Spinal cord (tissue), 10 donors: ENCODE measurements around the gene CCDC91. TPM values are rescaled to one million over a fixed set of nuclear protein-coding genes. Genes with fewer than 3 reads are reported as not detected.

Source experiments
- DNase-seq, 6 donors: peaks; one replicate each; pipeline versions ENCODE4 v3.0.0 to v3.0.0-alpha.2; 2013 to 2015; ENCODE audit warnings: low spot score in 6 of 6, low read depth in 4 of 6
- H3K27ac ChIP-seq: one replicate; pipeline ENCODE4 v1.5.1; 2013; ENCODE audit warnings: low read depth, low read length, control low read depth
- H3K27me3 ChIP-seq: one replicate; pipeline ENCODE4 v1.6.1; 2013; ENCODE audit warnings: low read length; ENCODE audit not compliant: control insufficient read depth, insufficient read depth
- H3K36me3 ChIP-seq: one replicate; pipeline ENCODE4 v1.6.1; 2013; ENCODE audit warnings: low read length; ENCODE audit not compliant: control insufficient read depth, insufficient read depth
- H3K4me1 ChIP-seq: one replicate; pipeline ENCODE4 v1.6.1; 2013; ENCODE audit warnings: low read length; ENCODE audit not compliant: control insufficient read depth, insufficient read depth
- H3K4me3 ChIP-seq: one replicate; pipeline ENCODE4 v1.5.1; 2013; ENCODE audit warnings: low read depth, low read length, control low read depth
- H3K9me3 ChIP-seq: one replicate; pipeline ENCODE4 v1.6.1; 2013; ENCODE audit warnings: low read length; ENCODE audit not compliant: control insufficient read depth, insufficient read depth
- WGBS: methylation state at CpG from one replicate; pipeline ENCODE4 v1.1.5; 2013; ENCODE audit warnings: missing lambda C conversion rate; ENCODE audit not compliant: insufficient coverage; 5-methylcytosine and 5-hydroxymethylcytosine counted together
- long read RNA-seq, 4 donors: transcript quantifications; one replicate each; lab custom pipeline, GENCODE V29; 2026
- polyA plus RNA-seq, 2 donors: library from polyadenylated mRNA; unstranded; fragments of 120-200 nt; gene quantifications; one replicate each; pipeline ENCODE4 v1.2.1, GENCODE V29; 2013; ENCODE audit not compliant: insufficient read length in 2 of 2
- total RNA-seq, 2 donors: library from RNA; depleted of rRNA in 1 of 2; stranded (reverse); fragments of 120-200 nt in 1 of 2; fragments of >200 nt in 1 of 2; gene quantifications; one replicate each; pipeline versions ENCODE4 v1.2.3 to v1.2.4, GENCODE V29; 2013 to 2014
- donor health status: healthy.

Gene CCDC91
- total RNA-seq, result 10 to 100 TPM; 48.2 to 64.9 TPM
- polyA plus RNA-seq, result 10 to 100 TPM; 29.8 to 45.0 TPM
- long read RNA-seq, donor 1, transcript CCDC91-205 (11 exons, 1,301 nt), result major isoform, 14 of 17 reads
- long read RNA-seq, donor 1, partial matches to known transcripts, result 0 of 17 reads
- long read RNA-seq, donor 1, other reads (novel, unspliced or antisense), result 0 of 17 reads
- long read RNA-seq, donor 2, transcript CCDC91-205 (11 exons, 1,301 nt), result major isoform, 6 of 9 reads
- long read RNA-seq, donor 2, partial matches to known transcripts, result 0 of 9 reads
- long read RNA-seq, donor 2, other reads (novel, unspliced or antisense), result 0 of 9 reads
- long read RNA-seq, donor 3, partial matches to known transcripts, result 0 of 4 reads
- long read RNA-seq, donor 3, other reads (novel, unspliced or antisense), result 0 of 4 reads
- long read RNA-seq, donor 4, transcript CCDC91-205 (11 exons, 1,301 nt), result major isoform, 9 of 12 reads
- long read RNA-seq, donor 4, partial matches to known transcripts, result 0 of 12 reads
- long read RNA-seq, donor 4, other reads (novel, unspliced or antisense), result 0 of 12 reads

GRCh38 chr12:28190321-28191050, at the start of gene CCDC91:
Gene CCDC91, plus strand, starts transcription at chr12:28190456. Its CDS starts 66,760 bp downstream, at chr12:28257216.
- Histone ChIP-seq H3K36me3 (no peaks in the 10 kb centered on the region), H3K4me1 (peaks cover 4% of the 10 kb centered on the region), H3K27me3 (no peaks in the 10 kb centered on the region), H3K9me3 (peaks cover 4% of the 10 kb centered on the region), H3K4me3 (peak within 1 kb of the TSS; percentile 90), H3K27ac (peak within 1 kb of the TSS; percentile 92)
- WGBS, result under 1% methylated on average over 72 of the region's 72 CpGs
- DNase-seq, result peak; percentile 56 to 95 (median 76)

DNA sequence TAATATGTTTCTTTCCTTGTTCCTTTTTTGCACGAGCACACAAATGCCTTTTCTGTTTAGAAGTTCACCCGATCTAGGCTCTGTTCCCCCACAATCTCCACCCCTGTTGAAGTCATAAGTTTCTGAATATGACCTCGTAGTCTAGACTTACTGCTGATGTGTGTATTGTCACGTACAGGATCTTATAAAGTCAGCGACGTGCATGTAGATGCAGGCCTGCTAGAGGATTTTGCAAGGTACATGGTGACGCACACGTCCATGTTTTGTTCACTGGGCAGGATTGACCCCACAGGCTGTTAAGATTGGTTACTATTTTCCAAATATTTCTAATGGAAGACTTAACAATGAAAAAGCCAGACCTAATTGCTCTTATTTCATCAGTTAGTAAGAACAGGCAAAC, 46.2 kb upstream of the CCDC91 start:
- WGBS, result 96% methylated on average over 4 of the region's 8 CpGs
- DNase-seq, result no peak
- H3K9me3 ChIP-seq, result no peaks in the 10 kb centered on the region
- H3K27me3 ChIP-seq, result no peaks in the 10 kb centered on the region
- H3K27ac ChIP-seq, result no peak overlapping the region
- no peak overlapping the region for H3K4me3 ChIP-seq
- H3K4me1 ChIP-seq, result no peaks in the 10 kb centered on the region
- H3K36me3 ChIP-seq, result no peaks in the 10 kb centered on the region

- Histone ChIP-seq H3K4me1 (no peaks in the 10 kb centered on the region), H3K27me3 (no peaks in the 10 kb centered on the region), H3K27ac (no peak overlapping the region), H3K36me3 (no peaks in the 10 kb centered on the region), H3K4me3 (no peak overlapping the region), H3K9me3 (no peaks in the 10 kb centered on the region)
- DNase-seq, result no peak
- WGBS, result 80% methylated on average over 1 of the region's 2 CpGs
Measured at GRCh38 chr12:28144532-28144931, 45.7 kb upstream of the CCDC91 start.

DNA sequence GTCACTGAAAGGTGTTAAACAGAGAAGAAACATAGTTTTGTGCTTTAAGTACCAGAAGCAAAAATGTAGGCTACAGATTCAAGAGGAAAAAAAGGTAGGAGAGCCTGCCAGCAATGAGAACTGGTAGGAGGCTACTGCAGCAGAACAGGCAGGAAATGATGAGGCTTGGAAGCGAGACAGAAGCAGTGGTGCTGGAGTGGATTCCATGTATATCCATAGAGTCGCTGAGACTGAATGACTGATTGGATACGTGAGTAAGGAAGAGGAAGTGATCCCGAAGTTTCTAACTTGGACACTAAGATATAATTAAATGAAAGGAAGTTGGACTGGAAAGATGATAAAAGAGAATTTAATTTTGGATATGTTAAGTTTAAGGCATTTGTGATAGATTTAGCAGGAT, 45.0 kb upstream of the CCDC91 start:
- H3K27ac ChIP-seq, result no peak overlapping the region
- no peak for DNase-seq
- H3K27me3 ChIP-seq, result no peaks in the 10 kb centered on the region
- H3K4me3 ChIP-seq, result no peak overlapping the region
- WGBS, result 98% methylated on average over 3 of the region's 4 CpGs
- no peaks in the 10 kb centered on the region for H3K36me3 ChIP-seq
- H3K9me3 ChIP-seq, result no peaks in the 10 kb centered on the region
- H3K4me1 ChIP-seq, result no peaks in the 10 kb centered on the region

DNA sequence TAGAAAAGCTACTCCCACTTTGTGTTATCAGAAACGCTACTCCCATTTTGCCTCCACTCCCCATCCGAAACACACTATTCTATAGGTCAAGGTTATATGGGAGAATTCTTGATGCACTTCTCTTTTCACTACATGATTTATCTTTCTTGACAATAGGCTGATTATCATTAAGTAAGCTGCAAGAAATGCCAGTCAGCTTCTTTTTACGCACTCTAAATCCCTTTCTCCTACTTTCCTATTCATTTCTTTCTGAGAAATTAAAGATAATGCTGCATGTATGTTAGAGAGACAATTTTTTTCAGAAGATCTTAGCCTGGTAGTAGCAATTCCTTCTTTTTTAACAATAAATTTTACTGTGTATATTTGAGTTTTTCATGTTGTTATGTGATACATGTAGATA, 41.0 kb upstream of the CCDC91 start:
- Histone ChIP-seq H3K4me3 (no peak overlapping the region), H3K27me3 (no peaks in the 10 kb centered on the region), H3K36me3 (no peaks in the 10 kb centered on the region), H3K9me3 (no peaks in the 10 kb centered on the region), H3K27ac (no peak overlapping the region), H3K4me1 (no peaks in the 10 kb centered on the region)
- WGBS, result no CpG with 5 or more reads among the region's 3 CpGs
- no peak for DNase-seq

GRCh38 chr12:28156362-28156761, 33.9 kb upstream of the CCDC91 start:
- Histone ChIP-seq H3K9me3 (no peaks in the 10 kb centered on the region), H3K4me3 (no peak overlapping the region), H3K27me3 (no peaks in the 10 kb centered on the region), H3K4me1 (no peaks in the 10 kb centered on the region), H3K27ac (no peak overlapping the region), H3K36me3 (no peaks in the 10 kb centered on the region)
- DNase-seq, result no peak
- no CpG with 5 or more reads among the region's 1 CpG for WGBS

DNA sequence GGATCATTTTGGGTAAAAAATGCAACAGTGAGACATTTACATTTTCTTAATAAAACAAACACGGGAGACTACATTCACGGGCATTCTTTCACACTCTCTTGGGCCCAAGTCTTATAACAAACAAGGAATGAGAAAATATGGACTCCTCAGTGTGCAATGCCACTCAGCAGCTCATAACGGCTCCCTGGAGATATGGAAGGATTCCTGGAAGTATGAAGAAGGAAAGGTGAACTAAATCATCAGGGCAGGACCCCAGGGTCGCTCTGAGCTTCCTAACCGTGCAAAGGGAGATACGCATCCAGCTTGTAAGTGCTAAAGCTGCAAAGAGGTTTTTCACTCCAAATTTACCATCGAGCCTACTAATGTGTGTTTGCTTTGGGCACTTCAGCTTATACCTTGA, 33.5 kb upstream of the CCDC91 start:
- Histone ChIP-seq H3K27me3 (no peaks in the 10 kb centered on the region), H3K27ac (no peak overlapping the region), H3K4me3 (no peak overlapping the region), H3K9me3 (no peaks in the 10 kb centered on the region), H3K36me3 (no peaks in the 10 kb centered on the region), H3K4me1 (no peaks in the 10 kb centered on the region)
- no peak for DNase-seq
- WGBS, result 60% methylated on average over 4 of the region's 7 CpGs

DNA sequence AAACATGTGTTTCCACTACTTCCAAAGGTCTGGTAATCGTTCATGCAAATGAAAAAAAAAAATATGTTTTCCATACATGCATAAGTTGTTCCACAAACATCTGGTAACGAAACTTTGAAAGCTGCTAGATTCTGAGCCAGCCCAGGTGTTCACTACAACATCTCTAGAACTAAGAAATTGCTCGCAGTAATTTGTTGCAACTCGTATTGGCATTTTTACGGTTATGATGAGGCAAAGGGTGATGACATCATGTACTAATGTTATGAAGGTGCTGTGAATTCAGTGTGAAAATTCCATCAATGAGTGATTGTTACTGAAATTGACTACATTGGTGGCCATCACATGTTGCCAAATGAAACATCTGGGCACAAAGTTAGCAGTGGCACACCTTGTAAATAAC, 31.9 kb upstream of the CCDC91 start:
- Histone ChIP-seq H3K27ac (no peak overlapping the region), H3K9me3 (no peaks in the 10 kb centered on the region), H3K4me3 (no peak overlapping the region), H3K27me3 (no peaks in the 10 kb centered on the region), H3K36me3 (no peaks in the 10 kb centered on the region), H3K4me1 (no peaks in the 10 kb centered on the region)
- no peak for DNase-seq
- 100% methylated on average over 2 of the region's 5 CpGs for WGBS

GRCh38 chr12:28159688-28160087, 30.6 kb upstream of the CCDC91 start:
- DNase-seq, result no peak
- no CpG with 5 or more reads among the region's 1 CpG for WGBS
- no peaks in the 10 kb centered on the region for H3K36me3 ChIP-seq
- no peak overlapping the region for H3K27ac ChIP-seq
- H3K4me3 ChIP-seq, result no peak overlapping the region
- no peaks in the 10 kb centered on the region for H3K9me3 ChIP-seq
- no peaks in the 10 kb centered on the region for H3K27me3 ChIP-seq
- H3K4me1 ChIP-seq, result no peaks in the 10 kb centered on the region
